PC-3 (cell line): ENCODE data around the gene ORM2. TPM values are rescaled to one million over a fixed set of nuclear protein-coding genes. Genes with fewer than 3 reads are reported as not detected.

ENCODE experiments used
- ATAC-seq: fragments of 200-7000 bp; cut with Tn5 transposase; 2 replicates; pipeline ENCODE4 v1.9.1; 2020; ENCODE audit warnings: mild to moderate bottlenecking, moderate library complexity
- BruUV-seq: library from RNA; stranded (reverse); fragments of 400-500 nt; replicated peaks from 2 replicates; lab custom pipeline; 2021; lab: Mats Ljungman, UMichigan
- CTCF ChIA-PET: fragments of 300-600 bp; sonication (Branson Sonifier 250); formaldehyde crosslinking; loops from one replicate; lab custom pipeline; 2022; ENCODE audit warnings: antibody characterized with exemption; lab: Charles Lee
- POLR2A ChIA-PET: fragments of 300-600 bp; sonication (Branson Sonifier 250); formaldehyde crosslinking; loops from one replicate; lab custom pipeline; 2022; ENCODE audit warnings: antibody characterized with exemption; ENCODE audit not compliant: unreplicated experiment; lab: Charles Lee
- DNase-seq: peaks from one replicate; pipeline ENCODE4 v3.0.0-alpha.2; 2015
- H2AFZ ChIP-seq: fragments of 300-600 bp; sonication (generic); 2 replicates; pipeline ENCODE4 v1.6.0; 2016; ENCODE audit warnings: antibody characterized with exemption, low read length
- H3F3A ChIP-seq: fragments of 300-600 bp; sonication (generic); one replicate; pipeline ENCODE4 v1.6.0; 2017; ENCODE audit warnings: antibody characterized with exemption, low read length, control low read depth, mild to moderate bottlenecking; ENCODE audit not compliant: unreplicated experiment
- H3K27ac ChIP-seq: fragments of 300-600 bp; sonication (generic); 2 replicates; pipeline ENCODE4 v1.5.1; 2016; ENCODE audit warnings: mild to moderate bottlenecking, low read length
- H3K27me3 ChIP-seq: fragments of 300-600 bp; sonication (generic); 2 replicates; pipeline ENCODE4 v1.6.1; 2016; ENCODE audit warnings: low read length, mixed read lengths
- H3K36me3 ChIP-seq: fragments of 300-600 bp; sonication (generic); 2 replicates; pipeline ENCODE4 v1.6.1; 2016; ENCODE audit warnings: low read depth, mixed run types, low read length, mixed read lengths
- H3K4me1 ChIP-seq: fragments of 300-600 bp; sonication (generic); 2 replicates; pipeline ENCODE4 v1.5.1; 2016; ENCODE audit warnings: low read length; ENCODE audit not compliant: insufficient read depth
- H3K4me2 ChIP-seq: fragments of 300-600 bp; sonication (generic); 2 replicates; pipeline ENCODE4 v1.6.0; 2016; ENCODE audit warnings: low read length
- H3K4me3 ChIP-seq: fragments of 300-600 bp; sonication (generic); 2 replicates; pipeline ENCODE4 v1.5.1; 2016; ENCODE audit warnings: mild to moderate bottlenecking, low read length, mixed read lengths
- H3K79me2 ChIP-seq: fragments of 300-600 bp; sonication (generic); 2 replicates; pipeline ENCODE4 v1.6.1; 2017; ENCODE audit warnings: low read length, mixed read lengths
- H3K9ac ChIP-seq: fragments of 300-600 bp; sonication (generic); 2 replicates; pipeline ENCODE4 v1.6.0; 2016; ENCODE audit warnings: mild to moderate bottlenecking, low read length
- H3K9me2 ChIP-seq: fragments of 300-600 bp; sonication (generic); replicated peaks from 2 replicates; pipeline ENCODE4 v1.6.1; 2016; ENCODE audit warnings: mixed run types, low read length, mixed read lengths
- H3K9me3 ChIP-seq: fragments of 300-600 bp; sonication (generic); 2 replicates; pipeline ENCODE4 v1.6.1; 2016; ENCODE audit warnings: low read length, mixed read lengths
- H4K20me1 ChIP-seq: fragments of 300-600 bp; sonication (generic); 2 replicates; pipeline ENCODE4 v1.6.1; 2016; ENCODE audit warnings: low read length, mixed read lengths
- CTCF ChIP-seq: fragments of 300-600 bp; sonication (generic); conservative IDR thresholded peaks from 2 replicates; pipeline ENCODE4 v1.5.1; 2017; ENCODE audit warnings: antibody characterized with exemption, low read depth, mild to moderate bottlenecking, low read length
- EZH2 ChIP-seq: fragments of 300-600 bp; sonication (generic); IDR thresholded peaks from one replicate; pipeline ENCODE4 v1.6.1; 2017; ENCODE audit warnings: antibody characterized with exemption, mild to moderate bottlenecking, low read length; ENCODE audit not compliant: unreplicated experiment
- EZH2phosphoT487 ChIP-seq: fragments of 300-600 bp; sonication (generic); IDR thresholded peaks from 2 replicates; pipeline ENCODE4 v1.6.1; 2018; ENCODE audit warnings: mild to moderate bottlenecking, antibody characterized with exemption, low read length, borderline replicate concordance
- intact Hi-C: fragments of 100-400 bp; cut with micrococcal nuclease; formaldehyde crosslinking; loops from 2 replicates; pipeline ENCODE4 v1.9.0; 2023
- total RNA-seq: library from RNA; depleted of rRNA; stranded (reverse); fragments of >200 nt; gene quantifications from 2 replicates; pipeline ENCODE4 v1.2.3, GENCODE V29; 2014

The ORM2 gene
- total RNA-seq, 1 experiment from 2014 or later: not detected

- Histone ChIP-seq H3K4me1 (peaks cover 45% of the 10 kb centered on the region), H3K27me3 (no peaks in the 10 kb centered on the region), H3K4me3 (no peak overlapping the region), H3K27ac (no peak overlapping the region), H4K20me1 (no peaks in the 10 kb centered on the region), H3K9me3 (no peaks in the 10 kb centered on the region), H3K9me2 (no peaks in the 10 kb centered on the region), H3F3A (no peaks in the 10 kb centered on the region), H3K9ac (no peak overlapping the region), H2AFZ (no peak overlapping the region), H3K4me2 (no peak overlapping the region), H3K79me2 (no peaks in the 10 kb centered on the region), H3K36me3 (no peaks in the 10 kb centered on the region)
- no TSS peak for BruUV-seq
- ATAC-seq (no peak), DNase-seq (no peak)
- ChIA-PET CTCF (no interaction called here), POLR2A (no interaction called here)
- TF ChIP-seq EZH2phosphoT487 (no peak), EZH2 (no peak), CTCF (no peak)
- intact Hi-C loops: no loop called here
These were observed 40.7 kb downstream of the ORM2 start for GRCh38 chr9:114370251-114370967.

- POLR2A ChIA-PET: no interaction called here
- H3K27me3 ChIP-seq: no peaks in the 10 kb centered on the region
- H3K4me2 ChIP-seq: no peak overlapping the region
- no peak overlapping the region for H3K4me3 ChIP-seq
- H3F3A ChIP-seq: no peaks in the 10 kb centered on the region
- H3K27ac ChIP-seq: no peak overlapping the region
- no peaks in the 10 kb centered on the region for H3K9me3 ChIP-seq
- H3K36me3 ChIP-seq: no peaks in the 10 kb centered on the region
- H3K4me1 ChIP-seq: peaks cover 40% of the 10 kb centered on the region
- BruUV-seq: no TSS peak
- no peaks in the 10 kb centered on the region for H4K20me1 ChIP-seq
- CTCF ChIA-PET: no interaction called here
- no peaks in the 10 kb centered on the region for H3K79me2 ChIP-seq
- DNase-seq (no peak), ATAC-seq (no peak)
- TF ChIP-seq EZH2phosphoT487 (no peak), EZH2 (no peak), CTCF (no peak)
- intact Hi-C loops: no loop called here
- no peak overlapping the region for H3K9ac ChIP-seq
- no peak overlapping the region for H2AFZ ChIP-seq
- no peaks in the 10 kb centered on the region for H3K9me2 ChIP-seq
These were observed 41.3 kb downstream of the ORM2 start for GRCh38 chr9:114370968-114371320.

- Histone ChIP-seq H3K79me2 (no peaks in the 10 kb centered on the region), H3K9me3 (no peaks in the 10 kb centered on the region), H3K9ac (no peak overlapping the region), H3K4me3 (no peak overlapping the region; the same call in 1 of the 2 replicates), H3K27me3 (no peaks in the 10 kb centered on the region), H2AFZ (no peak overlapping the region), H4K20me1 (no peaks in the 10 kb centered on the region), H3K9me2 (no peaks in the 10 kb centered on the region), H3K27ac (peak overlapping the region; percentile 92), H3F3A (no peaks in the 10 kb centered on the region), H3K4me2 (peak overlapping the region; percentile 75), H3K36me3 (no peaks in the 10 kb centered on the region), H3K4me1 (peaks cover 37% of the 10 kb centered on the region)
- no TSS peak for BruUV-seq
- ATAC-seq: no peak
- intact Hi-C loops: no loop called here
- ChIA-PET POLR2A (no interaction called here), CTCF (no interaction called here)
- DNase-seq: no peak
- TF ChIP-seq EZH2phosphoT487 (no peak), EZH2 (no peak), CTCF (no peak)
These were observed 41.8 kb downstream of the ORM2 start for GRCh38 chr9:114371343-114371944.
